ENCODE results near the gene ZNF580.

The ZNF580 gene

GRCh38 chr19:55648585-55649267 lies 7.9 kb downstream of the ZNF580 start:
- no peak for DNase-seq

- DNase-seq: no peak
These were observed 8.7 kb downstream of the ZNF580 start for GRCh38 chr19:55649268-55650125.

DNA sequence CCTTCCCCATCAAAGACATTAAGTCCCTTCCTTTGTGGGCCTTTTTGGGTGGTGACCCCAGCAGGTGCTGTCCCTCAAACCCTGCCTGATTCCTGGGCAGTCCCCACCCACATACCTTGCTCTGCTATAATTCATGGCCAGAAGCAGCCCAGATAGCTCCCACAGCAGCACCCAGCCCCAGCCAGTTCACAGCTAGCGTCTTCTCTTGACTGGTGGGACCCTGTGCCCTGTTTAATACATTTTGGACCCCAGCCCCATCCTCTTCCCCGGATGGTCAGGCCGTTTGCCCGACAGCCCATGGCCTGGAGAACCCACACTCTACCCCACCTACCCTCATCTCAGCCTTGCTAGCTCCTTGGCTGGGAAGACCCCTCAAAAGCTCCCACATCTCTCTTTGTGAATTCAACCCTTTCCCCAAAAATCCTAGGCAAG lies 9.3 kb downstream of the ZNF580 start:
- no peak for DNase-seq

DNA sequence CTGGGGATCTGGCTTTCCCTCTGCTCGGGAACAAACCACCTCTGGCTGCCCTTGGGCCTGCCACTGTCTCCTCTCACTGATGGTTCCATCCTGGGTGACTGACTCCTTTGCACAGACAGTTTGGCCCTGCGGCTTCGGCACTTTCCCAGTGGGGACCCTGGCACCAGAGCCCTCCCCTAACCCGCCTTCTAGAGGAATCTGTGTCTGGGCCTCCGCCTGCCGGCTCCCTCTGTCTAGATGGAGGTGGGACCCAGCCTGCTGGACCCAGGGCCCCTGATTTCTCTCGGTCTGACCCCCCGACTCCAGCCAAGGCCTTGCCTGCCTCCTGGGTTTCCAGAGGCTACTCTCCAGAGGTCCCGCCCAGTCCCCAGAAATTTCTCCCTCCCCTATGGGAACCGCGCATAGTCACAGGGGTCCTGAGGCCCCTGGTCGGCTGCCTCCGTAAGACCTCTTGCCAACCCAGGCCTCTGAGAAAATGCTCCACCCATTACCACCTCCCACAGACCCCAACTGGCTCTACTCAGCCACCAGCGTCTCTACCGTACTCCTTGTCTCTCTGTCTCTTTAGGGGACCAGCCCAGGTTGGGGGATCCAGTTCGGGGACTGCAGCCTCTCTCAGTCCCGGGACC lies 9.9 kb downstream of the ZNF580 start:
- no peak for DNase-seq

DNA sequence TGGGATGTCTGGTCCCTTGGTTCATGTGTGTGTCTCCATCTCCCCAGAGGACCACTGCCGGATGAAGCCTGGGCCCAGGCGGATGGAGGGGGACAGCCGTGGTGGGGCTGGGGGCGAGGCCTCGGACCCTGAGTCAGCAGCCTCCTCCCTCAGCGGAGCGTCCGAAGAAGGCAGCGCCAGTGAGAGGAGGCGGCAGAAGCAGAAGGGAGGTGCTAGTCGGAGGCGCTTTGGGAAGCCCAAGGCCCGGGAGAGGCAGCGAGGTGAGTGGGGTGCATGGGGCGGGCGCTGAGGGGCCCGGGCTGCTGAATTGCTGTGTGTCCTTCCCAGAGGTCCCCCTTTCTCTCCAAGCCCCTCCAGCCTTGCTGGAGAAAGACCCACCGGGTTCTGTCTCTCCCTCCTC lies 10.4 kb downstream of the ZNF580 start:
- DNase-seq: no peak

GRCh38 chr19:55652311-55653128 lies 11.7 kb downstream of the ZNF580 start:
- no peak for DNase-seq

- DNase-seq: peak; percentile 99
These were observed 13.0 kb downstream of the ZNF580 start for GRCh38 chr19:55653651-55654322.

DNA sequence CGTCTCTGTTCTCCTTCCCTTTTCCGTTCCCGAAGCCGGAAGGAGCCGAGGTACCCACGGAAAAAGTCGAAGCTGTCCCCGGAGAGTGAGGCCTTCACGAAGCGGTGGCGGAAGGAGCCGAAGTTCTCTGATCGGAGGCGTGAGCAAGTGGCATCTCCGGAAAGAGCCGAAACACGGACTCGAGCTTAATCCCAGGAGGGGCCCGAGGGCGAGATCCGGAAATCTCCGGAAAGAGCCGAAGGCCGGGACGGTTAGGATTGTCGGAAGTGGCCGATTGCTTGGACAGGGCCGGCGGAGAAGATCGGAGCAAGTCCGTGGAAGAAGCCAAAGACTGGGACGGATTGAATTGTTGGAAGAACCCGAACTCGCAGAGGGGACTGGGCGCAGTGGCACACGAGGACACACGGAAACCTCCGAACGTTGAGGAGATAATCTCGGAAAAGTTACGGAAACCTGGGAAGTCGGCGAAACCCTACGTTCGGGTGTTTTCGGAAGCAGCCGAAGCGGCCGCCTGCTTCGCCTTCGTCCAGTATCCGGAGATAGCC lies 13.6 kb downstream of the ZNF580 start:
- DNase-seq: peak; percentile 100

- peak; percentile 97 for DNase-seq
These were observed 14.3 kb downstream of the ZNF580 start, which contains the start of gene U2AF2 for GRCh38 chr19:55654868-55655647. Gene U2AF2 (plus strand): TSS chr19:55655035. CDS start chr19:55655105, 70 bp downstream.

DNA sequence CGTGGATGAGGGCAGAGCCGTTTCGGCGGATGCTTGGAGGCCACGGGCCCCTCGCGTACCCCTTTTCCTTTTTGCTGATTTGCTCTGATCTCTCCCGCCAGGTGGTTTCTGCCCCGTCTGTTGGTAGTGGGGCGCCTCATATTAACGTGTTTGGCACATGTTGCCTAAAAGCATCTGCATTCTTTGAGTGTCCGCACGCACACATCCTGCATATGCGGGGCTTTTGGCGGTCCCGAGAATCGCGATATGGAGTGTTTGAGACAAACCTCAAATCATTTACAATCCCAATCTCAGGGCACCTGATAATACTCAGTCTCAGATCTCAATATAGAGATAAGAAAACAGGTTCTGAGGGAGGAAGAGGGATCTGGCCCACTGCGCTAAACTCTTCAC lies 14.8 kb downstream of the ZNF580 start:
- DNase-seq: no peak

DNA sequence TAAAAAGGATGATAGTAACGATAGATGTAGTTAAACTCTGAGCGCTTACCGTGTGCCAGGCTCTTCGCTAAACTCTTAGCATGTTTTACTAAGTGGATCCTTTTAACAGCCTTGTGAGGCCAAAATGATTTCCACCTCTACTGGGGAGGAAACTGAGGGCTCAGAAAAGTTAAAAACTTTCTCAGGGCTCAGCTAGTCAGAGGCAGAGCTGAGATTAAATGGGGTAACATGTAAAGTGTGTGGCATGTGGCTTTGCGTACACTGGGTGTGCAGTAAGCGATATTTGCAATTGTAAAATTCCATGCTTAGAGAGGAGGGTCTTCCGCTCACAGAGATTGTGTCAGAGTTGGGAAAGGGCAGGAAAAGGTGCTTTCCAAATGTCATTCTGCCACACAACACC lies 15.8 kb downstream of the ZNF580 start:
- DNase-seq: no peak

DNA sequence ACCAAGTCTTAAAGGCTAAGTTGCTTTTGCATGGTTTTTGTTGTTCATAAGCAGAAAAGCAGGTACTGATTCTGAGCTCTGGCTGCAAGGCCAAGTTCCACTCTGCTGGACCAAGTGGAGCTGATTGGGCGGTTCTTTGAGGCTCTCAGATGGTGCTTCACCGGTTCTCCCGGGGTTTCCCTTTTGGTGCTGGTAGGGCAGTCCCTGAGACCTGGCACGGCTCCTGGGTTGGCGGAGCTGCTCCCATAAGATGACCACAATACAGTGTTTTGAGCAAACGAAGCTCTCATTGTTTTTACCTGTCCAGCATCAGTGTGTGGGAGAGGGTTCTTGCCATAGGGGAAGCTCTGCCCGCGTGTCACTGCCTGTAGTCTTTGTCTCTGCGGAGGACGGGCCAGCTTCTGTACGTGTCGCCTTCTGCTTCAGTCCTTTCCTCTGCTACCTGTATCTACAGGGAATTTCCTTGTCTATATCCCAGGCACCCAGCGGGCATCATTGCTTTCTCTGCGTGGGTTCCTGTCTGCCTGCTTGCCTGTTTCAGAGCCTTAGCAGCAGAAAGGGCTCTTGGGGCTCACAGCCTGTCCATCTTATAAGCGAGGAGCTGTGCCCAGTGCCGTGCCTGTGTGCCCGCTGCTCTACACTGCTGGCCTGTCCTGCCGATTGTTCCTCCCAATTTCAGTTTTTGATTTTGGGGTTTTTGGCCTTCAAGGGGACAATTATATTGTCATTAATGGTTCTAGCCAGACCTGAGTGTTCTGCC lies 16.4 kb downstream of the ZNF580 start:
- no peak for DNase-seq

DNA sequence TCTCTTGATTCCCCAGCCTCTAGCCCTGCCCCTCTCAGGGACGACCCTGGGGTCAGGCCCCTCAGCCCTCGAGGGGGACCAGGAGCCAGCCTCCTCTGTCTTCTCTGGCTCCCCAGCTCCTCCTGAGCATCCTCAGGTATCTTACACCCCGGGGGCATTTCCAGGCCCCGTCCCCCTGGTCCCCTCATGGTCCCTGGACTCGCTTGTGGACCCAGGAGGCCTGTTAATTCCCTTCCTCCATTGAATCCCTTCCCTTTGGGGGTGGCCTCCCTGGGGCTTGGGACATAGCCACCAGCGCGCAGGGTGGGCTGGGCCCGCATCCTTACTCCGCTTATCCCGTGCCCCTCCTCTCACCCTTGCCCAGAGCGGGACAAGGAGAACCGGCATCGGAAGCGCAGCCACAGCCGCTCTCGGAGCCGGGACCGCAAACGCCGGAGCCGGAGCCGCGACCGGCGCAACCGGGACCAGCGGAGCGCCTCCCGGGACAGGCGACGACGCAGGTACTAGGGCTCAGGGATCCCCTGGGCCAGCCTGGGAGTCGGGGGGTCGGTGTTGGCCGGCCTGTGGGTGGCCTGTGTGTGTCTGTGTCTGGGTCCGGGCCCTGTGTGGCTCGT lies 18.2 kb downstream of the ZNF580 start:
- no peak for DNase-seq

DNA sequence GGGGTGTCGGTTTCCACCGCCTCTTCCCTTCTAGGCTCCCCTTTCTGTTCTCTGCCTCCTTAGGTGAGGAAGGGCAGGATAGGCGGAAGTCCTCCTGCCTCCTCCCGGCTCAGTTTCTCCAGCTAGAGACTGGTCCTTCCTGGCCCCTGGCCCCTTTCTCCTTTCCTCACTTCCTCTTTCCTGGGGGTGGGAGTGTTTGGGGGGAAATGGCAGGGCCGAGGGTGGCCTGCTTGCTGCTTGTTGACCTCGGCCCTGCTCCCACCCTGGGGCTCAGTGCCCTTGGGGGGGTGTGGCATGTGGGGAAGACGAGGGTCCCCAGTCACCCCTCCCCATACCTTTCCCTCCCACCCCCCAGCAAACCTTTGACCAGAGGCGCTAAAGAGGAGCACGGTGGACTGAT lies 19.0 kb downstream of the ZNF580 start:
- no peak for DNase-seq

DNA sequence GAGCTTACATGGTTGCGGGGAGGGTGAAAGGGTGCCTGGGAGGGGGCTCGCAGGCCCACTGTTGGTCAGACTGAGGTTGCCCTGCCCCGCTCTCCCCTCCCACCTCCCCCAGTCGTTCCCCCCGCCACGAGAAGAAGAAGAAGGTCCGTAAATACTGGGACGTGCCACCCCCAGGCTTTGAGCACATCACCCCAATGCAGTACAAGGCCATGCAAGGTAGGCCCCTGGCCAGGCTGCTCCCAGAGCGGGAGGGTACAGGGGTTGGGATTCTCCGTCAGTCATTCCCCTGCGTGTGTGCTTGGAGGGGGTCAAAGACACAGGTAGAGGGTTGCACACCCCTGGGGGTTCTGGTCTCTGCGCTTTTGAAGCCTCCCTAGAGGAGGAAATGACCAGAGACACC lies 19.6 kb downstream of the ZNF580 start:
- DNase-seq: no peak

DNA sequence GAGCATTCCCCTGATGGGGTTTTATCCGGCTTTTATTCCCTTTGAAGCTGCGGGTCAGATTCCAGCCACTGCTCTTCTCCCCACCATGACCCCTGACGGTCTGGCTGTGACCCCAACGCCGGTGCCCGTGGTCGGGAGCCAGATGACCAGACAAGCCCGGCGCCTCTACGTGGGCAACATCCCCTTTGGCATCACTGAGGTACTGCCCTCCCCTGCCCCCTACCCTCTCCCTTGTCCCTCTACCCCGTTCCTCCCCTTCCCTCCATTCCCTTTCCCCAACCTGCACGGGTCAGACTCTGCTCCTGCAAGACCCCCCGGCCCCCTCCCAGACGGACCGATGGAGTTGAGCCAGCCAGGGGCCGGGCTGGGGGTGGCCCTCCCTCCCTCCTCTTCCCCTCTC lies 20.2 kb downstream of the ZNF580 start:
- no peak for DNase-seq

GRCh38 chr19:55661826-55662225 lies 21.0 kb downstream of the ZNF580 start:
- no peak for DNase-seq

DNA sequence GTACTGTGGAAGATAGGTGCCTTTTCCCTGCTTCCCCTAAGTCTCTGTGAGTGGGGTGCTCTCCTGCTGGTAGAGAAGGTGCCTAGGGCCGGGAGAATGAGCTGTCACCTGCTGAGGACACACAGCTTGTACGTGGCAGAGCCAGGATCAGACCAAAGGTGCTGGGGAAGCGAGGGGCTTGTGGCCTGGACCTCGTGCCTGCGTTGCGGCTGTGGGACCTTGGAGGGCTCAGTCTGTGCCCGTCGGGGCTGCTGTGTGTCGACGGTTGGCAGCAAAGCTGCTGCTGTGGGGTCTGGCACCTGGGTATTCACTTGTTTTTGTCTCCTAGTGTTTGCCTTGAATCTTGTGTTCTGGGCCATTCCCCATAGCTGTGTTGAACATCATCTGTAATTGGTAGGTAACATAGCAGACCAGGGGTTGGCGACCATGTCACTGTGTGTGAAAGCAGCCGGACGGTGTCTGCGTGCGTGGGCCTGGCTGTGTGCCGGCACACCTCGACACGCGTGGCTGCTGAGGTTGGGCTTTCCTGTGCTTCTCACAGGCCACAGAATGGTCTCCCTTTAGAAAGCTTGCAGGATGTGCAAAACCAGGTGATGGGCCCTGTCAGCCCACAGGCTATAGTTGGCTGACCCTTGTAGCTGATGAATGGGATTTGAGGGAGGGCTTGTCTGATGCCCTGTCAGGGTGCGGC lies 23.2 kb downstream of the ZNF580 start:
- DNase-seq: no peak

- no peak for DNase-seq
These were observed 25.7 kb downstream of the ZNF580 start for GRCh38 chr19:55666343-55667005.
